Measurements from ENCODE around the gene PFDN1.

DNA sequence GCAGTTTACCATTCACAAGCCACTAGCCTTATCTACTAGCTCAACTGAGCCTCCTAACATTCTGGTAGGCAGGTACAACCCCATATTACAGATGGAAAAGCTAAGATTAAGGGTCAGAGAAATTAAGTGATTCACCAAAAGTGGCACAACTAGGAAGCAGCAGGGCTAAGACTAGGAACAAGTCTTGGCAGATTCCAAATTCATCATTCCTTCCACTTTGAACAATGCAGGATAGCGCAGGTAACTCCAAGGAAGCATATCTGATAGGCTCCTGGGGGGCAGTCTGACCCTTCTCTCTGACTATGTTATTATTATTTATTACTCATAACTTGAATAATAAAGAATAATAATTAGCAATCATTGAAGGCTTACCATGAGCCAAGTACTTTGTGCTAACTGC lies 35.0 kb upstream of the PFDN1 start:
- TF ChIP-seq EZH2 (IDR thresholded peaks at IDR 0.05) (no peak), POLR2AphosphoS5 (IDR thresholded peaks at IDR 0.05; ENCODE audit: borderline replicate concordance, low read depth, low read length) (no peak), FOXP2 (optimal IDR thresholded peaks at IDR 0.05; ENCODE audit: control extremely low read depth, extremely low read length, insufficient read depth) (no peak)
